GM23338 (cell line): ENCODE data around the gene PIGR. TPM values are rescaled to one million over a fixed set of nuclear protein-coding genes. Genes with fewer than 3 reads are reported as not detected.

Experiments
- ATAC-seq: fragments of 200-7000 bp; cut with Tn5 transposase; 3 replicates; pipeline ENCODE4 v1.9.1; 2020
- DNase-seq: peaks from one replicate; pipeline ENCODE4 v3.0.0-alpha.2; 2015; ENCODE audit warnings: low spot score
- H2AFZ ChIP-seq: fragments of 200-600 bp; sonication (generic); 2 replicates; pipeline ENCODE4 v1.8.0; 2016; ENCODE audit warnings: antibody characterized with exemption, mild to moderate bottlenecking, moderate library complexity
- H3F3A ChIP-seq: fragments of 200-600 bp; sonication (generic); replicated peaks from 2 replicates; pipeline ENCODE4 v1.8.0; 2017; ENCODE audit warnings: antibody characterized with exemption, mixed run types, low read depth
- H3K27ac ChIP-seq: fragments of 200-600 bp; sonication (generic); 2 replicates; pipeline ENCODE4 v1.6.1; 2016; ENCODE audit warnings: low read depth
- H3K27me3 ChIP-seq: fragments of 200-600 bp; sonication (generic); 2 replicates; pipeline ENCODE4 v1.8.0; 2016; ENCODE audit warnings: mild to moderate bottlenecking, mixed run types, moderate library complexity; ENCODE audit not compliant: insufficient read depth
- H3K36me3 ChIP-seq: fragments of 200-600 bp; sonication (generic); 2 replicates; pipeline ENCODE4 v1.8.0; 2016; ENCODE audit warnings: mild to moderate bottlenecking; ENCODE audit not compliant: insufficient read depth
- H3K4me1 ChIP-seq: fragments of 200-600 bp; sonication (generic); 2 replicates; pipeline ENCODE4 v1.8.0; 2016; ENCODE audit warnings: mild to moderate bottlenecking, moderate library complexity; ENCODE audit not compliant: insufficient read depth
- H3K4me2 ChIP-seq: fragments of 200-600 bp; sonication (generic); 2 replicates; pipeline ENCODE4 v1.7.1; 2017; ENCODE audit warnings: mixed run types
- H3K4me3 ChIP-seq: fragments of 200-600 bp; sonication (generic); 2 replicates; pipeline ENCODE4 v1.6.1; 2016; ENCODE audit warnings: mixed run types
- H3K79me2 ChIP-seq: fragments of 200-600 bp; sonication (generic); replicated peaks from 2 replicates; pipeline ENCODE4 v1.8.0; 2017; ENCODE audit warnings: mild to moderate bottlenecking; ENCODE audit not compliant: insufficient read depth
- H3K9me2 ChIP-seq: fragments of 200-600 bp; sonication (generic); 2 replicates; pipeline ENCODE4 v1.8.0; 2017; ENCODE audit not compliant: insufficient read depth
- H4K20me1 ChIP-seq: fragments of 200-600 bp; sonication (generic); replicated peaks from 2 replicates; pipeline ENCODE4 v1.8.0; 2017; ENCODE audit warnings: mild to moderate bottlenecking; ENCODE audit not compliant: insufficient read depth
- H3K27ac Mint-ChIP-seq: 2 replicates; pipeline ENCODE4 v1.8.0; 2020; ENCODE audit warnings: inconsistent platforms, mild to moderate bottlenecking, moderate library complexity, mixed read lengths
- H3K27me3 Mint-ChIP-seq: 3 replicates; pipeline ENCODE4 v1.8.0; 2022; ENCODE audit warnings: low read depth, mild to moderate bottlenecking, moderate library complexity, mixed read lengths, inconsistent platforms; ENCODE audit not compliant: insufficient read depth, poor library complexity
- H3K36me3 Mint-ChIP-seq: 3 replicates; pipeline ENCODE4 v1.8.0; 2021; ENCODE audit warnings: low read depth, mild to moderate bottlenecking, inconsistent platforms, moderate library complexity, mixed read lengths
- H3K4me1 Mint-ChIP-seq: 3 replicates; pipeline ENCODE4 v1.8.0; 2020; ENCODE audit warnings: mild to moderate bottlenecking, inconsistent platforms, mixed read lengths
- H3K4me3 Mint-ChIP-seq: 3 replicates; pipeline ENCODE4 v1.8.0; 2021; ENCODE audit warnings: moderate library complexity, mild to moderate bottlenecking, inconsistent platforms, mixed read lengths
- H3K9me3 Mint-ChIP-seq: 3 replicates; pipeline ENCODE4 v1.8.0; 2020; ENCODE audit warnings: moderate library complexity, mild to moderate bottlenecking, inconsistent platforms, mixed read lengths
- CREB1 ChIP-seq: fragments of 250-450 bp; sonication (Bioruptor Pico); IDR thresholded peaks from 2 replicates; pipeline ENCODE4 v1.5.0; 2020; ENCODE audit warnings: low read depth, mild to moderate bottlenecking, moderate library complexity
- CTCF ChIP-seq, 2 experiments: fragments of 200-600 bp in 1 of 2; sonication (generic) in 1 of 2; conservative IDR thresholded peaks; 2 replicates each; pipeline versions ENCODE4 v1.5.1 to v1.6.1; 2016 to 2017; ENCODE audit warnings: antibody characterized with exemption in 2 of 2, low read depth in 2 of 2, mild to moderate bottlenecking in 2 of 2, moderate library complexity in 1 of 2
- EZH2 ChIP-seq: fragments of 200-600 bp; sonication (generic); IDR thresholded peaks from one replicate; pipeline ENCODE4 v1.8.0; 2017; ENCODE audit warnings: antibody characterized with exemption, mild to moderate bottlenecking, low read depth; ENCODE audit not compliant: unreplicated experiment
- EZH2phosphoT487 ChIP-seq: fragments of 200-600 bp; sonication (generic); IDR thresholded peaks from one replicate; pipeline ENCODE4 v1.8.1; 2018; ENCODE audit warnings: antibody characterized with exemption; ENCODE audit not compliant: unreplicated experiment
- JUNB ChIP-seq: IDR thresholded peaks from one replicate; pipeline ENCODE4 v1.6.1; 2016; ENCODE audit warnings: antibody characterized with exemption; ENCODE audit not compliant: unreplicated experiment
- NANOG ChIP-seq: IDR thresholded peaks from 2 replicates; pipeline ENCODE4 v1.6.1; 2016; ENCODE audit warnings: antibody characterized with exemption, borderline replicate concordance
- POLR2AphosphoS5 ChIP-seq: IDR thresholded peaks from 2 replicates; pipeline ENCODE4 v1.6.1; 2016; ENCODE audit warnings: antibody characterized with exemption, low read depth
- STAT1 ChIP-seq: IDR thresholded peaks from one replicate; pipeline ENCODE4 v1.6.1; 2016; ENCODE audit warnings: antibody characterized with exemption; ENCODE audit not compliant: unreplicated experiment
- ZNF114 ChIP-seq: fragments of 250-450 bp; sonication (Bioruptor Pico); IDR thresholded peaks from 2 replicates; pipeline ENCODE4 v1.5.0; 2020; ENCODE audit warnings: mild to moderate bottlenecking, moderate library complexity
- ZNF331 ChIP-seq: fragments of 250-450 bp; sonication (Bioruptor Pico); IDR thresholded peaks from 2 replicates; pipeline ENCODE4 v1.5.0; 2020; ENCODE audit warnings: low read depth, mild to moderate bottlenecking, moderate library complexity
- polyA plus RNA-seq: library from polyadenylated mRNA; unstranded; fragments of >200 nt; fragmentation: Nextera tagmentation; extraction: Ambion mirVana; gene quantifications from 2 replicates; pipeline ENCODE4 v1.2.1, GENCODE V29; 2016
- total RNA-seq: library from RNA; depleted of rRNA; stranded (reverse); fragments of >200 nt; shearing (Covaris generic); gene quantifications from 2 replicates; pipeline ENCODE4 v1.2.3, GENCODE V29; 2014
- TF ChIP-seq, protein P1 (sequence below): fragments of 250-450 bp; sonication (Bioruptor Pico); IDR thresholded peaks from 2 replicates; pipeline ENCODE4 v1.5.0; 2020; ENCODE audit warnings: mild to moderate bottlenecking, moderate library complexity
- TF ChIP-seq, protein P2 (sequence below): IDR thresholded peaks from one replicate; pipeline ENCODE4 v1.6.1; 2018; ENCODE audit warnings: antibody characterized with exemption; ENCODE audit not compliant: unreplicated experiment
- TF ChIP-seq, protein P3 (sequence below): IDR thresholded peaks from 2 replicates; pipeline ENCODE4 v1.6.1; 2016; ENCODE audit warnings: antibody characterized with exemption

The PIGR gene
- total and polyA plus RNA-seq, 2 experiments from 2014 or later: not detected

GRCh38 chr1:206885341-206886060, 60.8 kb downstream of the PIGR start:
- Histone ChIP-seq H3K36me3 (no peaks in the 10 kb centered on the region), H3K4me1 (peaks cover 9% of the 10 kb centered on the region), H4K20me1 (no peaks in the 10 kb centered on the region), H2AFZ (peak overlapping the region; percentile 60), H3K4me2 (no peak overlapping the region), H3K79me2 (no peaks in the 10 kb centered on the region), H3K9me2 (no peaks in the 10 kb centered on the region), H3K4me3 (no peak overlapping the region), H3F3A (no peaks in the 10 kb centered on the region), H3K27me3 (no peaks in the 10 kb centered on the region), H3K27ac (no peak overlapping the region)
- no peak overlapping the region for H3K4me3 Mint-ChIP-seq
- H3K9me3 Mint-ChIP-seq: peaks cover 3% of the 10 kb centered on the region; the same call in 1 of the 3 replicates
- H3K36me3 Mint-ChIP-seq: no peaks in the 10 kb centered on the region
- ATAC-seq (no peak), DNase-seq (no peak)
- H3K4me1 Mint-ChIP-seq: peaks cover 9% of the 10 kb centered on the region
- H3K27me3 Mint-ChIP-seq: no peaks in the 10 kb centered on the region
- TF ChIP-seq POLR2AphosphoS5: no peak
- no peak for TF ChIP-seq JUNB
- TF ChIP-seq EZH2phosphoT487: no peak
- TF ChIP-seq STAT1: no peak
- TF ChIP-seq, protein P1, sequence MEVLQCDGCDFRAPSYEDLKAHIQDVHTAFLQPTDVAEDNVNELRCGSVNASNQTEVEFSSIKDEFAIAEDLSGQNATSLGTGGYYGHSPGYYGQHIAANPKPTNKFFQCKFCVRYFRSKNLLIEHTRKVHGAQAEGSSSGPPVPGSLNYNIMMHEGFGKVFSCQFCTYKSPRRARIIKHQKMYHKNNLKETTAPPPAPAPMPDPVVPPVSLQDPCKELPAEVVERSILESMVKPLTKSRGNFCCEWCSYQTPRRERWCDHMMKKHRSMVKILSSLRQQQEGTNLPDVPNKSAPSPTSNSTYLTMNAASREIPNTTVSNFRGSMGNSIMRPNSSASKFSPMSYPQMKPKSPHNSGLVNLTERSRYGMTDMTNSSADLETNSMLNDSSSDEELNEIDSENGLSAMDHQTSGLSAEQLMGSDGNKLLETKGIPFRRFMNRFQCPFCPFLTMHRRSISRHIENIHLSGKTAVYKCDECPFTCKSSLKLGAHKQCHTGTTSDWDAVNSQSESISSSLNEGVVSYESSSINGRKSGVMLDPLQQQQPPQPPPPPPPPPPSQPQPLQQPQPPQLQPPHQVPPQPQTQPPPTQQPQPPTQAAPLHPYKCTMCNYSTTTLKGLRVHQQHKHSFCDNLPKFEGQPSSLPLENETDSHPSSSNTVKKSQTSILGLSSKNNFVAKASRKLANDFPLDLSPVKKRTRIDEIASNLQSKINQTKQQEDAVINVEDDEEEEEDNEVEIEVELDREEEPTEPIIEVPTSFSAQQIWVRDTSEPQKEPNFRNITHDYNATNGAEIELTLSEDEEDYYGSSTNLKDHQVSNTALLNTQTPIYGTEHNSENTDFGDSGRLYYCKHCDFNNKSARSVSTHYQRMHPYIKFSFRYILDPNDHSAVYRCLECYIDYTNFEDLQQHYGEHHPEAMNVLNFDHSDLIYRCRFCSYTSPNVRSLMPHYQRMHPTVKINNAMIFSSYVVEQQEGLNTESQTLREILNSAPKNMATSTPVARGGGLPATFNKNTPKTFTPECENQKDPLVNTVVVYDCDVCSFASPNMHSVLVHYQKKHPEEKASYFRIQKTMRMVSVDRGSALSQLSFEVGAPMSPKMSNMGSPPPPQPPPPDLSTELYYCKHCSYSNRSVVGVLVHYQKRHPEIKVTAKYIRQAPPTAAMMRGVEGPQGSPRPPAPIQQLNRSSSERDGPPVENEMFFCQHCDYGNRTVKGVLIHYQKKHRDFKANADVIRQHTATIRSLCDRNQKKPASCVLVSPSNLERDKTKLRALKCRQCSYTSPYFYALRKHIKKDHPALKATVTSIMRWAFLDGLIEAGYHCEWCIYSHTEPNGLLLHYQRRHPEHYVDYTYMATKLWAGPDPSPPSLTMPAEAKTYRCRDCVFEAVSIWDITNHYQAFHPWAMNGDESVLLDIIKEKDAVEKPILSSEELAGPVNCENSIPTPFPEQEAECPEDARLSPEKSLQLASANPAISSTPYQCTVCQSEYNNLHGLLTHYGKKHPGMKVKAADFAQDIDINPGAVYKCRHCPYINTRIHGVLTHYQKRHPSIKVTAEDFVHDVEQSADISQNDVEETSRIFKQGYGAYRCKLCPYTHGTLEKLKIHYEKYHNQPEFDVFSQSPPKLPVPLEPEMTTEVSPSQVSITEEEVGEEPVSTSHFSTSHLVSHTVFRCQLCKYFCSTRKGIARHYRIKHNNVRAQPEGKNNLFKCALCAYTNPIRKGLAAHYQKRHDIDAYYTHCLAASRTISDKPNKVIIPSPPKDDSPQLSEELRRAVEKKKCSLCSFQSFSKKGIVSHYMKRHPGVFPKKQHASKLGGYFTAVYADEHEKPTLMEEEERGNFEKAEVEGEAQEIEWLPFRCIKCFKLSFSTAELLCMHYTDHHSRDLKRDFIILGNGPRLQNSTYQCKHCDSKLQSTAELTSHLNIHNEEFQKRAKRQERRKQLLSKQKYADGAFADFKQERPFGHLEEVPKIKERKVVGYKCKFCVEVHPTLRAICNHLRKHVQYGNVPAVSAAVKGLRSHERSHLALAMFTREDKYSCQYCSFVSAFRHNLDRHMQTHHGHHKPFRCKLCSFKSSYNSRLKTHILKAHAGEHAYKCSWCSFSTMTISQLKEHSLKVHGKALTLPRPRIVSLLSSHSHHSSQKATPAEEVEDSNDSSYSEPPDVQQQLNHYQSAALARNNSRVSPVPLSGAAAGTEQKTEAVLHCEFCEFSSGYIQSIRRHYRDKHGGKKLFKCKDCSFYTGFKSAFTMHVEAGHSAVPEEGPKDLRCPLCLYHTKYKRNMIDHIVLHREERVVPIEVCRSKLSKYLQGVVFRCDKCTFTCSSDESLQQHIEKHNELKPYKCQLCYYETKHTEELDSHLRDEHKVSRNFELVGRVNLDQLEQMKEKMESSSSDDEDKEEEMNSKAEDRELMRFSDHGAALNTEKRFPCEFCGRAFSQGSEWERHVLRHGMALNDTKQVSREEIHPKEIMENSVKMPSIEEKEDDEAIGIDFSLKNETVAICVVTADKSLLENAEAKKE: no peak
- TF ChIP-seq EZH2: no peak
- no peak for TF ChIP-seq CREB1 (CRISPR knock-in tag)
- TF ChIP-seq ZNF114: no peak
- TF ChIP-seq, protein P2, sequence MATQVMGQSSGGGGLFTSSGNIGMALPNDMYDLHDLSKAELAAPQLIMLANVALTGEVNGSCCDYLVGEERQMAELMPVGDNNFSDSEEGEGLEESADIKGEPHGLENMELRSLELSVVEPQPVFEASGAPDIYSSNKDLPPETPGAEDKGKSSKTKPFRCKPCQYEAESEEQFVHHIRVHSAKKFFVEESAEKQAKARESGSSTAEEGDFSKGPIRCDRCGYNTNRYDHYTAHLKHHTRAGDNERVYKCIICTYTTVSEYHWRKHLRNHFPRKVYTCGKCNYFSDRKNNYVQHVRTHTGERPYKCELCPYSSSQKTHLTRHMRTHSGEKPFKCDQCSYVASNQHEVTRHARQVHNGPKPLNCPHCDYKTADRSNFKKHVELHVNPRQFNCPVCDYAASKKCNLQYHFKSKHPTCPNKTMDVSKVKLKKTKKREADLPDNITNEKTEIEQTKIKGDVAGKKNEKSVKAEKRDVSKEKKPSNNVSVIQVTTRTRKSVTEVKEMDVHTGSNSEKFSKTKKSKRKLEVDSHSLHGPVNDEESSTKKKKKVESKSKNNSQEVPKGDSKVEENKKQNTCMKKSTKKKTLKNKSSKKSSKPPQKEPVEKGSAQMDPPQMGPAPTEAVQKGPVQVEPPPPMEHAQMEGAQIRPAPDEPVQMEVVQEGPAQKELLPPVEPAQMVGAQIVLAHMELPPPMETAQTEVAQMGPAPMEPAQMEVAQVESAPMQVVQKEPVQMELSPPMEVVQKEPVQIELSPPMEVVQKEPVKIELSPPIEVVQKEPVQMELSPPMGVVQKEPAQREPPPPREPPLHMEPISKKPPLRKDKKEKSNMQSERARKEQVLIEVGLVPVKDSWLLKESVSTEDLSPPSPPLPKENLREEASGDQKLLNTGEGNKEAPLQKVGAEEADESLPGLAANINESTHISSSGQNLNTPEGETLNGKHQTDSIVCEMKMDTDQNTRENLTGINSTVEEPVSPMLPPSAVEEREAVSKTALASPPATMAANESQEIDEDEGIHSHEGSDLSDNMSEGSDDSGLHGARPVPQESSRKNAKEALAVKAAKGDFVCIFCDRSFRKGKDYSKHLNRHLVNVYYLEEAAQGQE: no peak
- TF ChIP-seq, protein P3, sequence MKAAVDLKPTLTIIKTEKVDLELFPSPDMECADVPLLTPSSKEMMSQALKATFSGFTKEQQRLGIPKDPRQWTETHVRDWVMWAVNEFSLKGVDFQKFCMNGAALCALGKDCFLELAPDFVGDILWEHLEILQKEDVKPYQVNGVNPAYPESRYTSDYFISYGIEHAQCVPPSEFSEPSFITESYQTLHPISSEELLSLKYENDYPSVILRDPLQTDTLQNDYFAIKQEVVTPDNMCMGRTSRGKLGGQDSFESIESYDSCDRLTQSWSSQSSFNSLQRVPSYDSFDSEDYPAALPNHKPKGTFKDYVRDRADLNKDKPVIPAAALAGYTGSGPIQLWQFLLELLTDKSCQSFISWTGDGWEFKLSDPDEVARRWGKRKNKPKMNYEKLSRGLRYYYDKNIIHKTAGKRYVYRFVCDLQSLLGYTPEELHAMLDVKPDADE: no peak
- TF ChIP-seq NANOG: no peak
- TF ChIP-seq ZNF331: no peak
- TF ChIP-seq CTCF (conservative IDR thresholded peaks at IDR 0.05; ENCODE audit: low read depth in 2 of 2): no peak
- no peak overlapping the region for H3K27ac Mint-ChIP-seq
